Measurements from ENCODE around the gene KLHL17.
"Not testable (repeated sequence)": the region's sequence is repeated elsewhere in the genome, so short reads cannot be mapped to it uniquely, and the experiment has no call there.

Gene KLHL17

GRCh38 chr1:999725-1000356 lies 39.5 kb downstream of the KLHL17 start, which contains the start of gene HES4:
Gene HES4, minus strand, starts transcription at chr1:1000097. Its CDS starts 124 bp downstream, at chr1:999973.
- DNase-seq (ENCODE audit: low read depth, low spot score) = peak; percentile 94

DNA sequence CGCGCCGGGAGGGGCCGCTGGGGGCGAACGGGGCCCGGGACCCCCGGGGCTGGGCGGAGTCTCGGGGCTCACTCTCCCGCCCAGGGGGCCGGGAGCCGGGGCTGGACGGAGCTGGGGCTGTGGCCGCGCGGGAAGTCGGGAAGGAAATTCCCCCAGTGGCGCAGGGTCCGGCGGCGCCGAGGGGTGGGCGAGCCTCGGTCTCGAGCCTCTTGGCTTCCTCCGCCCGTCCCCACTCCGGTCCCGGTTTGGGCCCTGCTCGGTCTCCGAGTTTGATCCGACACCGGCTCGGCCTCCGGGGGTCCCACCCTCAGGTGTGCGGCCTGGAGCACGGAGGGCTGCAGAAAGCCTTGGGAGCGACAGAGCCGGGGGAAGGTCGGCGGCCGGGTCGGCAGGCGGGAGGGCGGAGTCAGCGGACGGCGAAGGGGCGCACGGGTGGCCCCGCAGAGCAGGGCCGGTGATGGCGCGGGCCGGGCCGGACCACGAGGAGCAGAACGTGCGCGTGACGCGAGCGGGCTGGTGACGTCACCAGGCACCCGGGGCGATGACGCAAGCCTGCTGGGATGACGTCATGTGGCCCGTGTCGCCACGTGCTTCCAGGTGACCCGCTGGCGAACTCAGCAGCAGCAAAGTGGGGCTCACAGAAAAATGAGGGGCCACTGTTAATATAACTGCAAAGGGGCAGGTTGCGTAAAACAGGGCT lies 40.1 kb downstream of the KLHL17 start:
- DNase-seq (ENCODE audit: low read depth, low spot score) = peak; percentile 87

- no peak for DNase-seq (ENCODE audit: low read depth, low spot score)
Observed at GRCh38 chr1:1001057-1001783, 40.8 kb downstream of the KLHL17 start.

GRCh38 chr1:1003618-1004419 lies 43.4 kb downstream of the KLHL17 start:
- no peak for DNase-seq (ENCODE audit: low read depth, low spot score)

DNA sequence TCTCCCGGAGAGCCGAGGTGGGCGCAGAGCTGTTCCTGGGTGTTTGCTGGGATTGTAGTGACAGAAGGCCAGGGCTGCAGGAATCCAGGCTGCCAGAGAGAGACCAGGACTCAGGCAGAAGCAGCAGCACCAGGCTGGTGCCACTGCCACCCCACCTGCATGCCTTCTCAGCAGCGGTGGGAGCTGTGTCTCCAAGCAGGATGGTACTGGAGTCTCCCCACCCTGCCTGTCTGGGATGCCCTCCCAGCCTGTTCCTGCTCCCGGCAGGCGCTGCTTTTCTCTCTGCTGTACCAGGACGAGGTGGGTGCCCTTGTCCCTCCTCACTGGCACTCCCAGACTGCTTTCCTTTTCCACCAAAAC lies 44.0 kb downstream of the KLHL17 start:
- DNase-seq (ENCODE audit: low read depth, low spot score) = no peak

DNA sequence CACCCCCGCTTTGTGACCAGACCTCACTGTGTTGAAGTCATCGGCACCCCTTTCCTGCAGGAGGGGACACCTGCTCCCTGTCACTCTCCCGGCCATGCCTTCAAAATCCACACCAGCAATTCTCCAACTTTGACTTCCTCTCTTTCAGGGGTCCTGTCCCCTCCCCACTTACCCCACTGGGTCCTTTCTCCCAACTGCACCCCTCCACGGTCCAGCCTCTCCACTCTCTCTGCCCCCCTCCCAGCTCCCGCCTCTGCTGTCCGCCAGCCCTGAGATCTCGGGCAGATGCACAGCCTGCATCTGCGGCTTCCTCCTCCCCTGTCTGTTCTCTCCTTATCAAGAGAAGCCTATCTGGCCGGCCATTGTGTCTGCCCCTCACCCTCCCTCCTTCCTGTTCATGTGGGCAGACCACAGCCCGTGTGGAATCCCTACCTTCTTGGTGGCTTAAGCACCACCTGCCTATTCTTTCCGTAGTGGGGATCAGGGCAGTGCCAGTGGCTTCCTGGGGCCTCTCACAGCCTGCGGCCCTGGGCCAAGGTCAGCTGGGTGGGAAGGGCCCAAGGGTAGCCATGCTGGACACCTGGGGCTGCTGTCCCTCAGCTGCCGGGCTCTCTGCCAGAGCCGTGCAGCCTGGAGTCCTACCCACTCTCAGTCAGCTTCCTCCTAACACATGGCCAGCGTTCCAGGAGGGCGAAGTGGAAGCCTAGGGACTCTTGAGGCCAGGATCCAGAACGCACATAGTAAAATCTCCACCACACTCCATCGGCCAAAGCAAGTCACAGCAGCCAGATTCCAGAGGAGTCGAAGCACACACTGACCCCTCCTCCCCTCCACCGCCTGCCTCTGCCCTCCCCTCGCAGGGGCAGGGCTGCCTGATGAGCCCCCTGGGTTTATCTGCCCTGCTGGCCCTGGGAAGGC lies 44.7 kb downstream of the KLHL17 start:
- DNase-seq (ENCODE audit: low read depth, low spot score) = peak; percentile 75

GRCh38 chr1:1005774-1006304 lies 45.5 kb downstream of the KLHL17 start:
- no peak for DNase-seq (ENCODE audit: low read depth, low spot score)

DNA sequence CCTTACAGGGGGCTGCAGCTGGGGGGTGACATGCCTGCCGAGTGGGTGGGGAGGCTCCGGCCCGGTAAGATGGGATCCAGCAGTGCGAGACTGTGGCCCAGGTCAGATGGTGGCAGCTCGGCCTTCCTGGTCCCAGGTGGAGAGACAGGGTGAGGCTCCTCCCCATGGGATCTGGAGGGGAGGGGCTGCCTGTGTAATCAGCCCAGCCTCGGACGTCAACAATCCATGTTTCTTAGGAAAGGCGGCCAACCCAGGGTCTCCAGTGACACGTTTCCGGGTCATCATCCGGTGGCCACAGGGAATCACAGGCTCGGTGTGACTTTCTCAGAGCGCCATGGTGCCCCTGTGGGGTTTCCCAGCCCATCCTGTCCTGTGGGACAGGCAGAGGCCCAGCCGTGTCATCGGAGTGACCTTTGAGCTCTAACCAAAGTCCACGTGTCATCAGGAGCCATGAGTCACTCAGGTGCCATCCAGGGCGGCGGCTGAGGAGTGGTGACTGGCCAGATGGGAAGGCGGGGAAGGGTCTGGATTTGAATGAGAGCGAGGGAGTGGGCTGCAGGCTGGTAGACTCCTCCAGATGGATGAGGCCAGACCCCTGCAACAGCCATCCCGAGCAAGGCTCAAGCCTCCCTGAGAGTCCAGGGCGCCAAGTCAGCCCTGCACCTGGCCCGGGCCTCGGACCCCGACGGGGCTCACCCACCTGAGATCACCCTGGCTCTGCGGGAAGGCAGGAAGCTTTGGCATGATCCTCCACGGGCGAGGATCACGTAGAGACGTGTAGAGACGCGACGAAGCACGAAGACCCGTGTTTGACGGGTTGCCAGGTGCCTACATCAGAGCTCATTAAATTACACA lies 46.1 kb downstream of the KLHL17 start:
- peak; percentile 63 for DNase-seq (ENCODE audit: low read depth, low spot score)

DNA sequence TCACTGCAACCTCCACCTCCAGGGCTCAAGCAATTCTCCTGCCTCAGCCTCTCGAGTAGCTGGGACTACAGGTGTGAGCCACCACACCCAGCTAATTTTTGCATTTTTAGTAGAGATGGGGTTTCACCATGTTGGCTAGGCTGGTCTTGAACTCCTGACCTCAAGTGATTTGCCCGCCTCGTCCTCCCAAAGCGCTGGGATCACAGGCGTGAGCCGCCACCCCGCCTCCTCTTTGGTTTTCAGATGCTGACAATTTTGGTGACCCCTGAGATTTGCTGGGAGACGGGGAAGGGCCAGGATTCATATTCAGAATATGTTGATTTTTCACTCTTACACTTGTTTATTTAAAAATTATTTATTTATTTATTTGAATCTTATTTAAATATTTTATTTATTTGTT lies 49.7 kb downstream of the KLHL17 start:
- not testable (repeated sequence) for DNase-seq (ENCODE audit: low read depth, low spot score)

GRCh38 chr1:1011396-1011949 lies 51.1 kb downstream of the KLHL17 start:
- no peak for DNase-seq (ENCODE audit: low read depth, low spot score)

- not testable (repeated sequence) for DNase-seq (ENCODE audit: low read depth, low spot score)
Observed at GRCh38 chr1:1012736-1013104, 52.3 kb downstream of the KLHL17 start.

DNA sequence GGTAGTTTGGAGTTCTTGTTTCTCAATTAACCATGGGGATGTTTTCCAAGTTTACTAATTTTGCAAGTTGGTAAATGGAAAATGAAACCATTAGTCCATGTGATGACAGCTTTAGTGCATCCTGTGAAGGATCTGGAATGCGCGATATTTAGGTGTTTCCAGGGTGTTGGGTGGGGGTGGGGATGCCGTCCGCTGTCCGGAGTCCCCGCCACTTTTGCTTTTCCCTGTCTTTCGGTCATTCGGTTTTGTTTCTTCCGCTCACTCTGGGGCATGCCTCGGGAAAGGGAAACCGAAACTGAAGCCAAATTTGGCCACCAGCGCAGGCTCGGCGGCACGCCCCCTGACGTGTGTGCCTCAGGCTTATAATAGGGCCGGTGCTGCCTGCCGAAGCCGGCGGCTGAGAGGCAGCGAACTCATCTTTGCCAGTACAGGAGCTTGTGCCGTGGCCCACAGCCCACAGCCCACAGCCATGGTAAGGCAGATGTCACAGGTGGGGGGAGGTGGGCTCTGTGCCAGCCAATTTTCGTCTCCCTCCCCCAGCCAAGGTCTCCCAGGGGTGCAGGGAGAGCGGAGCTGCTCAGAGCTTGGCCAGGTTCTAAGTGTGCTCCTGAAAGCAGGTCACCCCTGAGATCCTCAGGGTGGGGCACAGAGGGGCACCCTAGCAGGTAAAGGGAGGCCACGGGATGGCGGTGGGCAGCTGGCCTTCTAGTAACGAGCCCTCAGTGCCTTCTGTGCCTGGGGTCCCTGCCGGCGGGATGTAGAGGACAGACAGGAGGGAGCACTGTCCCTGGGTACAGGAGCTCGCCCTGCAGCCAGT lies 52.9 kb downstream of the KLHL17 start, which contains the start of gene ISG15:
TSS of gene ISG15 (plus strand) at position 393 of the 817 bp plus-strand sequence. CDS start at position 470, 77 bp downstream.
- DNase-seq (ENCODE audit: low read depth, low spot score) = peak; percentile 89

DNA sequence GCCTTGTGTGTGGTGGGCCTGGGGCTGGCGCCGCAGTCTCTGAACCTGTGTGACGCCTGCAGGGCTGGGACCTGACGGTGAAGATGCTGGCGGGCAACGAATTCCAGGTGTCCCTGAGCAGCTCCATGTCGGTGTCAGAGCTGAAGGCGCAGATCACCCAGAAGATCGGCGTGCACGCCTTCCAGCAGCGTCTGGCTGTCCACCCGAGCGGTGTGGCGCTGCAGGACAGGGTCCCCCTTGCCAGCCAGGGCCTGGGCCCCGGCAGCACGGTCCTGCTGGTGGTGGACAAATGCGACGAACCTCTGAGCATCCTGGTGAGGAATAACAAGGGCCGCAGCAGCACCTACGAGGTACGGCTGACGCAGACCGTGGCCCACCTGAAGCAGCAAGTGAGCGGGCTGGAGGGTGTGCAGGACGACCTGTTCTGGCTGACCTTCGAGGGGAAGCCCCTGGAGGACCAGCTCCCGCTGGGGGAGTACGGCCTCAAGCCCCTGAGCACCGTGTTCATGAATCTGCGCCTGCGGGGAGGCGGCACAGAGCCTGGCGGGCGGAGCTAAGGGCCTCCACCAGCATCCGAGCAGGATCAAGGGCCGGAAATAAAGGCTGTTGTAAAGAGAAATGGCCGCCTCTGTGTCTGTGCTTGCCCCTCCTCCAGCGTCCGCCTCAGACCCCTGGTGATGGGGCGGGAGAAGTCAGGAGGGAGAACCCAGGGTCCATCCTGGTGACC lies 53.7 kb downstream of the KLHL17 start:
- DNase-seq (ENCODE audit: low read depth, low spot score) = peak; percentile 72

DNA sequence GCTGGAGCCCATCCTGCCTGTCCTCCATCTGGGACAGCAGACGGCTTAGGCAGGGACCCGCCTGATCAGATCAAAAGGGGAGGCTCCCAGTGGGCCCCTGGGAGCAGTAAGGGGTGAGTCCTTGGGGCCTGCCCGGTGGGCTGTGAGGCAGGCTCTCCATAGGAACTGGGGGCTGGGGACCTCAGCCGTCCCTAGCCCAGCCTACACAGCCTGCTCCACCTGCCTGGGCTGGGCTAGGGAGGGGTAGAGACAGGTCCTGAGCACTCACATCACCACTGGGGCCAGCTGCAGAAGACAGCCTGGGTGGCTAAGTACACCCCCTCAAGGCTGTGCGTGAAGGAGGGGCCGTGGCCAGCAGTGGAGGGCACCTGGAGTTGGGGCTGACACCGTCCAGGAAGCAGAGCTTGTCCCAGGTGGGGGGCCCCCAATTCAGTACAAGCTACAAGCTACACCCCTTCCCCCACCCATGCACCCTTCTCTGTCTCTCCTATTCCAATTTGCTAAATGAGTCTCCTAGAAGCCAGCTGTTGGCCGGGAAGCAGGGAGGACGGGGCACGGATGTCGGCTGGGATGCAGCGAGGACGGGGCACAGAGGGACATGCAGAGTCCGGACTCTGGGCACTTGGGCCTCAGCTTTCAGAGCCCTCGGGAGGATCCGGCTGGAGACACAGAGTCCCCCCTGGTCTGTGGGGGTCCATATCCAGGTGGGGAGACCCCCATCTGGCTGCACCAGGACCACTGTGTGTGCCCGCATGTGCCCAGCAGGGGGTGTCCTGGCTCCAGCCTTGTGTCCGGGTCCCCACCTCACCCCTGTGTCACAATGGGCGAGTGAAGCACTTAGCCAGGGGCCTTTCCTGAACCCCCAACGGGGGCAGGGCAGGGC lies 54.7 kb downstream of the KLHL17 start:
- no peak for DNase-seq (ENCODE audit: low read depth, low spot score)
